GM20000 (cell line): ENCODE data around the gene NDOR1.

Source experiments
- DNase-seq: peaks from one replicate; pipeline ENCODE4 v3.0.0; 2012; ENCODE audit warnings: low spot score
- TF ChIP-seq, protein P1 (sequence below): IDR thresholded peaks from 2 replicates; pipeline ENCODE4 v1.5.1; 2012; ENCODE audit warnings: mild to moderate bottlenecking, control low read depth; ENCODE audit errors: extremely low read depth, missing control alignments

Gene NDOR1

DNA sequence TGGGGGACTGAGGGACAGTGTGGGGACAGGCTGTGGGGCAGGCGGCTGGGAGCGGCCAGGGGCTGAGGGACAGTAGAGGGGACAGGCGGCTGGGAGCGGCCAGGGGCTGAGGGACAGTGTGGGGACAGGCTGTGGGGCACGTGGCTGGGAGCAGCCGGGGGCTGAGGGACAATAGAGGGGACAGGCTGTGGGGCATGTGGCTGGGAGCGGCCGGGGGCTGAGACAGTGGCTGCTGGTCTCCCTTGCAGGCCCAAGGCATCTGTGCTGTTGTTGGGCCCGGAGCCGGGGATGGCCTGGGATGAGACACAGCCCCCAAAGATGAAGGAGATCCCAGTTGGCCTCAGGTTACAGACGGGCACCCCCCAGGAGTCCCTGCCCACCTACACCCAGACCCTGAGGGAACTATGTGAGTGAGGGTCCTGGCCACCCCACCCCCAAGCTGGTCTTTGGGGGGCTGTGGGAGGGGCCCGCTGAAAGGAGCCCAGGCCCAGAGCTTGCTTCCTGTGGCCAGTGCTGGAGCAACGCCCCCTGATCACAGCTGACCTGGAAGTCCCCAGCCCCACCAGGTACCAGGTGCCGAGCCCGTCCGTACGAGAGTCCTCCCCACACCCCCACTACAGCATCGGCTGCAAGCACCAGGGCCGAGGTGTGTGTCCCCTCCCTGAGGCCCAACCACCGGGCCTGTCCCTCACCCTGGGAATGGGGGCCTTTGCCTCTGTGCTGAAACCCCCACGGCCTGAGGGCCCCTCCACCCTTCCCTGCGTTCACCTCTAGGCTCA, 46.2 kb downstream of the NDOR1 start:
- no peak for DNase-seq
- TF ChIP-seq, protein P1, sequence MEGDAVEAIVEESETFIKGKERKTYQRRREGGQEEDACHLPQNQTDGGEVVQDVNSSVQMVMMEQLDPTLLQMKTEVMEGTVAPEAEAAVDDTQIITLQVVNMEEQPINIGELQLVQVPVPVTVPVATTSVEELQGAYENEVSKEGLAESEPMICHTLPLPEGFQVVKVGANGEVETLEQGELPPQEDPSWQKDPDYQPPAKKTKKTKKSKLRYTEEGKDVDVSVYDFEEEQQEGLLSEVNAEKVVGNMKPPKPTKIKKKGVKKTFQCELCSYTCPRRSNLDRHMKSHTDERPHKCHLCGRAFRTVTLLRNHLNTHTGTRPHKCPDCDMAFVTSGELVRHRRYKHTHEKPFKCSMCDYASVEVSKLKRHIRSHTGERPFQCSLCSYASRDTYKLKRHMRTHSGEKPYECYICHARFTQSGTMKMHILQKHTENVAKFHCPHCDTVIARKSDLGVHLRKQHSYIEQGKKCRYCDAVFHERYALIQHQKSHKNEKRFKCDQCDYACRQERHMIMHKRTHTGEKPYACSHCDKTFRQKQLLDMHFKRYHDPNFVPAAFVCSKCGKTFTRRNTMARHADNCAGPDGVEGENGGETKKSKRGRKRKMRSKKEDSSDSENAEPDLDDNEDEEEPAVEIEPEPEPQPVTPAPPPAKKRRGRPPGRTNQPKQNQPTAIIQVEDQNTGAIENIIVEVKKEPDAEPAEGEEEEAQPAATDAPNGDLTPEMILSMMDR, result no peak

DNA sequence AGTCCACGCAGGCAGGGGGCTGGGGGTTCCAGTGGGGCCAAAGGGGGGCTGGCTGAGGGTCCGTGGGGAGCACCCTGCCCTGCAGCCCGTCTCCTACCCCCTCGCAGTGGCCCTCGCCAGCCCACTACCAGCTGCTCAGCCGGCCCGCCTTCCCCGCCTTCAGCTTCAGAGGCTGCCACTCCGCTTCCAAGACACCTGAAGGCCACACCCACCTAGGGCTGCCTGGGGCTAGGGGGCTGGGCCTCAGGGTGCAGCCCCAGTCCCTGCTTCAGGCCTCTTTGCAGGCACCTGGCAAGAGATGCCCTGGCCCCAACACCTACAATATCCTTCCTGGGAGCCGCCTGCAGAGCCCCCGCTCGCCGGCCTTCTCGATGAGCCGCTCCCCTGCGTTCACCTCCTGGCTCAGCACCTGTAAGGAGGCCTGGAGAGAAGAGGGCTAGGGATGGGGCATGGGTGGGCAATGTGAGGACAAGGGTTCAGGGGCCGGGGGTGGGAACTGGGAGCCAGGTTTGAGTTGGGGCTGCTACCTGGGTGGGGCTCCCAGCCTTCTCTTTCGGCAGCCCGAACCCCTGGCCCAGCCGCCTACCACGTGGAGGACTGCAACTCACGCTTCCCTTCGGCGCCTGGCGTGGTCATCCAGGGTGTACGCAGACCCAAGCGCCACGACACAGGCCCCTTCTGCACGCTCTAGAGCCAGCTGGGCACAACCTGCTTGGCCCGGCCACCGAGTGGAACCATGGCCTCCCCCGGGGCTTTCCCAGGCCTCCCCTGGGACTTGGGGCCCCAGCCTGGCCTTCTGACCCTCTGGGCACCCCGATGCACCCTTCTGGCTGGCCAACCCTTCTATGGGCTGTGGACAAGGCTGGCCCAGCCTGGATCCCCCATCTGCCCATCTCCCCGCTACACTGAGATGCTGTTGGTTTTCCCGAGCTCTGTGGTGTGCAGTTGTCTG, 47.3 kb downstream of the NDOR1 start:
- TF ChIP-seq, protein P1, result no peak
- no peak for DNase-seq

DNA sequence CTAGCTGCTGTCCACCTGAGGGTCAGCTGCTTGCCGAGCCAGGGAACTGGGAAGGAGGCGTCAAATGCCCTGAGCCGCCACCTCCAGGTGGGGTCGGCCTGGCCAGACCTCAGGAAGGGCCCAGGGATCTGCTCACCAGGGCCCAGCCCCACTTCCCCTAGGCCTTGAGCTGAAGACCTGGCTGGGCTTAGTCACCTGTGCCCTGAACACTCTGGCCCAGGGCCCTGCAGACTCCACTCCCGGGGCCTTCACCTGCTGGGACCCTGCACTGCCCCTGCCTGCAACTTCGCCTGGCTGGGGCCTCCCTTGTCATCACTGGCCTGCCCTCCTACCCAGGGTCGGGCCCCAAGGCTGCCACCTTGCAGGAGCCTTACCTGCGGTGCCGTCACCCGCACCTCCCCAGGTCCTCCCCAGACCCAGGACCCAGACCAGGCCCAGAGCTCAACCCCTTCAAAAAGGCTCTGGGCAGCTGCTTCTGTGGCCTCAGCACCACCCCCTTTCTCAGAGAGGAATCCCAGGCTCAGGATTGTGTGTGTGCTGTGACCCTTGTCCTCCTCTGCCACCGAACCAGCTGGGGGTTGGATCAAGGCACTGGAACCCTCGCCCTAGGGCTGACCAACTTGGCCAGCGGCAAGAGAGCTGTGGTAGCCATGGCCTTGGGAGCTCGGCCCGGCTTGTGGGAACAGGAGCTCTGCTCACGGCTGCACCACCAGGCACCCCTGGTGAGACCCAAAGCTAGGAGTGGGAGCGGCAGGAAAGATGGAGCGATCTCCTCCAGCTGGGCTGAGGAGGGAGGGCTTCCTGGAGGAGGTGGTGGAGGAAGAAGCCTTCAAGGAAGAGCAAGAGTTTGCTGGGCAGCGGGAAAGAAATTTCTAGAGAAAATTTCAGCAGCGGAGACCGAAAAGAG, 48.5 kb downstream of the NDOR1 start:
- TF ChIP-seq, protein P1, result no peak
- no peak for DNase-seq

DNA sequence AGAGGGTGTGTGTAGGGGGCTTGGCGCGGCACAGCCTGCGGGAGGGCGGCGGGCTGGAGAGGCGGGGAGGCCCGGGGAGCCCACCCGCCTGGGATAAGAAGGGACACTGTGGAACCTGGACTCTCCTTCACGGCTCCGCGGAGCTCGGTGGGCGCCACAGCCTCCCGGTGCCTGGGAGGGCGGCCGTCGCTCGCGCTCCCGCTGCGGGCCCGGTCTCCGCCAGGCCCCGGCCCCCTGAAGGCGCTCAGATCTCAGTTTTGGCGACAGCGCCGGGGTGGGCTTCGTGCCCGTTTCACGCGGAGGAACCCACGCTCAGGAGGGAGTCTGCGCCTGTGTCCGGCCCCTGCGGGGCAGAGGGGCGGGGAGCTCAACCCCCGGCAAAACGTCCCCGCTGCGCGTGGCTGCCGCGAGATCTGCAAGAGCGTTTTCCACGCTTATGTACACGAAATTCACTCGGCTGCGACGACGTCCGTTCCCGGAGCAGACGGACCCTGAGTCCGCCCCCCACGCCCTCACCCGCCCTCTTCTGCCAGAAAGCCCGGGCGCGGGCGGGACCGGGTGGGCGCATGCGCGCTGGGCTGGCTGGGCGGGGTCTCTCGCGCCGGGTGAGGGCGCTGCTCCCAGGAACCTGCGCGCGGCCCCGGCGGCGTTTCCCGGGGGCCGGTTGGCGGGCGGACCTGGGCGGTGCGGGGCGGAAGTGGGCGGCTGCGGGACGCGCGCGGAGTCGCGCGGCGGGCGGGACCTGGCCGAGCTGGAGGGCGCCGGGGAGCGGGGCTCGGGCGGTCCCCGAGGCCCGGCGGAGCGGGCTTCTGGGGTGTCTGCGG, 49.3 kb downstream of the NDOR1 start, which contains the start of gene NELFB:
NELFB (plus strand) TSS at position 704 of the 824 bp plus-strand sequence.
- TF ChIP-seq, protein P1, result no peak
- DNase-seq, result peak; percentile 100

DNA sequence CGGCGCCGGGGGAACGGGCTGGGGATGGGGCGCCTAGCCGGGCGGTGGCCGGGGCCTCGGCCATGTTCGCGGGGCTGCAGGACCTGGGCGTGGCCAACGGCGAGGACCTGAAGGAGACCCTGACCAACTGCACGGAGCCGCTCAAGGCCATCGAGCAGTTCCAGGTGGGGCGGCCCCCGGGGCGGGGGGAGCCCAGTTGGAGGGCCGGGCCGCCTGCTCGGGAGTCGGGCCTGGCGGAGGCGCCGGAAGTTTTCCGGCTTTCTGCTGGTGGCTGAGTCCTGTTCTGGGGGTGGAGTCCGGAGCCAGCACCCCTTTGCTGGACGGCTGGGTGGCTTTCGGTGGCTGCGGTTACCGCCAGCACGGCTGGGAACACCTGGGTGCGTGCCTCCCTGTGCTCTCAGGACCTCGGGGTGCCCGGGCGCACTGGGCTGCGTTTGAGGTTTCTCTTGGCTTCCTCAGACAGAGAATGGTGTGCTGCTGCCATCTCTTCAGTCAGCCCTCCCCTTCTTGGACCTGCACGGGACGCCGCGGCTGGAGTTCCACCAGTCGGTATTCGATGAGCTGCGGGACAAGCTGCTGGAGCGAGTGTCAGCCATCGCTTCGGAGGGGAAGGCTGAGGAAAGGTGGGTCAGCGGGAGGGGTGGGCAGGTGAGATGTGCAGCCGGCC, 50.1 kb downstream of the NDOR1 start:
- no peak for DNase-seq
- TF ChIP-seq, protein P1, result no peak

DNA sequence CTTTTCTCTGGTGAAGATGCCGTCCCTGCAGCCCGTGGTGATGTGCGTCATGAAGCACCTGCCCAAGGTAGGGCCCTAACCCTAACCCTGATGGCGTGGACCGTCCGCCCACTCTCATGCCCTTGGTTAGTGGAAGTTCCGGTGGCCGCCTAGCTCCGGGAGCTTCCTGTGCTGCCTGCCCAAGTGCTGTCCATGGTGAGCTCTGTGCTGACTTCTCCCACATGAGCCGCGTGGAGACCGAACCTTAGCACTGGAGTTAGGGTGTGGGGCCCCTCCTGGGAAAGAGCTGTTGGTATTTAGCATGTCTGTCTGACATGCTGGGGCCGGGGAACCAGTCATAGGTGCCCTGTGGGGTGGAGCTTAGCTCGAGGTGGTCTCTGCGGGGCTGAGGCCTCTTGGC, 50.9 kb downstream of the NDOR1 start:
- TF ChIP-seq, protein P1, result no peak
- DNase-seq, result no peak
